Smooth muscle cell (in vitro differentiated cells): ENCODE measurements around the gene P2RY8. TPM values are rescaled to one million over a fixed set of nuclear protein-coding genes. Genes with fewer than 3 reads are reported as not detected.

ENCODE experiments used
- DNase-seq: peaks from one replicate; lab custom pipeline; 2025; ENCODE audit not compliant: unreplicated experiment; lab: John Stamatoyannopoulos, UW
- H2AFZ ChIP-seq: fragments of 200-600 bp; sonication (generic); 2 replicates; pipeline ENCODE4 v1.6.0; 2016; ENCODE audit warnings: antibody characterized with exemption, low read depth, mild to moderate bottlenecking
- H3F3A ChIP-seq: fragments of 200-600 bp; sonication (generic); 2 replicates; pipeline ENCODE4 v1.6.0; 2017; ENCODE audit warnings: antibody characterized with exemption, low read depth
- H3K27ac ChIP-seq: fragments of 200-600 bp; sonication (generic); 2 replicates; pipeline ENCODE4 v1.5.1; 2016; ENCODE audit warnings: low read depth, mild to moderate bottlenecking
- H3K27me3 ChIP-seq: fragments of 200-600 bp; sonication (generic); 2 replicates; pipeline ENCODE4 v1.6.1; 2016; ENCODE audit warnings: low read depth, mild to moderate bottlenecking
- H3K36me3 ChIP-seq: fragments of 200-600 bp; sonication (generic); 2 replicates; pipeline ENCODE4 v1.5.1; 2016; ENCODE audit warnings: low read depth
- H3K4me1 ChIP-seq: fragments of 200-600 bp; sonication (generic); 2 replicates; pipeline ENCODE4 v1.5.1; 2016; ENCODE audit warnings: low read depth
- H3K4me2 ChIP-seq: fragments of 200-600 bp; sonication (generic); 2 replicates; pipeline ENCODE4 v1.6.0; 2016; ENCODE audit warnings: mild to moderate bottlenecking
- H3K4me3 ChIP-seq: fragments of 200-600 bp; sonication (generic); 2 replicates; pipeline ENCODE4 v1.5.1; 2016; ENCODE audit warnings: mild to moderate bottlenecking
- H3K79me2 ChIP-seq: fragments of 200-600 bp; sonication (generic); 2 replicates; pipeline ENCODE4 v1.6.0; 2016; ENCODE audit warnings: low read depth, mild to moderate bottlenecking
- H3K9ac ChIP-seq: fragments of 200-600 bp; sonication (generic); 2 replicates; pipeline ENCODE4 v1.6.0; 2016; ENCODE audit warnings: low read depth
- H3K9me3 ChIP-seq: fragments of 200-600 bp; sonication (generic); replicated peaks from 2 replicates; pipeline ENCODE4 v1.5.1; 2016; ENCODE audit warnings: low read depth
- H4K20me1 ChIP-seq: fragments of 200-600 bp; sonication (generic); 2 replicates; pipeline ENCODE4 v1.6.0; 2016; ENCODE audit warnings: low read depth
- WGBS: methylation state at CpG from one replicate; pipeline ENCODE4 v1.1.7; 2016; ENCODE audit warnings: low lambda C conversion rate; 5-methylcytosine and 5-hydroxymethylcytosine counted together
- polyA plus RNA-seq: library from polyadenylated mRNA; unstranded; fragments of >200 nt; fragmentation: Nextera tagmentation; extraction: Ambion mirVana; gene quantifications from 2 replicates; pipeline ENCODE4 v1.2.1, GENCODE V29; 2016
- total RNA-seq: library from RNA; depleted of rRNA; stranded (reverse); fragments of >200 nt; gene quantifications from 2 replicates; pipeline ENCODE4 v1.2.3, GENCODE V29; 2014
- TF ChIP-seq, protein P1 (sequence below): fragments of 200-600 bp; sonication (generic); IDR thresholded peaks from 2 replicates; pipeline ENCODE4 v1.5.1; 2017; ENCODE audit warnings: borderline replicate concordance, mild to moderate bottlenecking, antibody characterized with exemption; ENCODE audit not compliant: insufficient read depth, poor library complexity, severe bottlenecking

The P2RY8 gene
- total and polyA plus RNA-seq, 2 experiments from 2014 or later: not detected

- Histone ChIP-seq H3K36me3 (no peaks in the 10 kb centered on the region), H3K9ac (no peak overlapping the region), H3K79me2 (no peaks in the 10 kb centered on the region), H3K4me1 (no peaks in the 10 kb centered on the region), H3K4me3 (no peak overlapping the region), H3F3A (no peaks in the 10 kb centered on the region), H2AFZ (no peak overlapping the region), H3K9me3 (no peaks in the 10 kb centered on the region), H4K20me1 (no peaks in the 10 kb centered on the region), H3K27me3 (no peaks in the 10 kb centered on the region), H3K27ac (no peak overlapping the region), H3K4me2 (no peak overlapping the region)
- TF ChIP-seq, protein P1, sequence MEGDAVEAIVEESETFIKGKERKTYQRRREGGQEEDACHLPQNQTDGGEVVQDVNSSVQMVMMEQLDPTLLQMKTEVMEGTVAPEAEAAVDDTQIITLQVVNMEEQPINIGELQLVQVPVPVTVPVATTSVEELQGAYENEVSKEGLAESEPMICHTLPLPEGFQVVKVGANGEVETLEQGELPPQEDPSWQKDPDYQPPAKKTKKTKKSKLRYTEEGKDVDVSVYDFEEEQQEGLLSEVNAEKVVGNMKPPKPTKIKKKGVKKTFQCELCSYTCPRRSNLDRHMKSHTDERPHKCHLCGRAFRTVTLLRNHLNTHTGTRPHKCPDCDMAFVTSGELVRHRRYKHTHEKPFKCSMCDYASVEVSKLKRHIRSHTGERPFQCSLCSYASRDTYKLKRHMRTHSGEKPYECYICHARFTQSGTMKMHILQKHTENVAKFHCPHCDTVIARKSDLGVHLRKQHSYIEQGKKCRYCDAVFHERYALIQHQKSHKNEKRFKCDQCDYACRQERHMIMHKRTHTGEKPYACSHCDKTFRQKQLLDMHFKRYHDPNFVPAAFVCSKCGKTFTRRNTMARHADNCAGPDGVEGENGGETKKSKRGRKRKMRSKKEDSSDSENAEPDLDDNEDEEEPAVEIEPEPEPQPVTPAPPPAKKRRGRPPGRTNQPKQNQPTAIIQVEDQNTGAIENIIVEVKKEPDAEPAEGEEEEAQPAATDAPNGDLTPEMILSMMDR: no peak
- no peak for DNase-seq
- WGBS: 91% methylated on average over 19 of the region's 19 CpGs
Observed at GRCh38 chrX:1554469-1555210, 17.7 kb upstream of the P2RY8 start.

DNA sequence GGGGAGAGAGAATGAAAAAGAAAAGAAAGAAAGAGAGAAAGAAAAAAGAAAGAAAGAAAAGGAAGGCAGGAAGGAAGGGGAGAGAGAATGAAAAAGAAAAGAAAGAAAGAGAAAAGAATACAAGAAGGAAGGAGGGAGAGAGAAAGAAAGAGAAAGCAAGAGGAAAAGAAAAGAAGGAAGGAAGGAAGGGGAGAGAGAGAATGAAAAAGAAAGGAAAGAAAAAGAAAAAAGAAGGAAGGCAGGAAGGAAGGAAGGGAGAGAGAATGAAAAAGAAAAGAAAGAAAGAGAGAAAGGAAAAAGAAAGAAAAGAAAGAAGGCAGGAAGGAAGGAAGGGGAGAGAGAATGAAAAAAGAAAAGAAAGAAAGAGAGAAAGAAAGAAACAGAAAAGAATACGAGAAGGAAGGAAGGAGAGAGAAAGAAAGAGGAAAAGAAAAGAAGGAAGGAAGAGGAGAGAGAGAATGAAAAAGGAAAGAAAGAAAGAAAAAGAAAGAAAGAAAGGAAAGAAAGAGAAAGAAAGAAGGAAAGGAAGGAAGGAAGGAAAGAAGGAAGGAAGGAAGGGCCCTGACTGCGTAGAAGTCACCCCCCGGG, 15.1 kb upstream of the P2RY8 start:
- no peaks in the 10 kb centered on the region for H4K20me1 ChIP-seq
- H3K4me1 ChIP-seq: no peaks in the 10 kb centered on the region
- H3K27me3 ChIP-seq: no peaks in the 10 kb centered on the region
- TF ChIP-seq, protein P1: no peak
- no peak overlapping the region for H3K4me3 ChIP-seq
- WGBS: 94% methylated on average over 3 of the region's 3 CpGs
- no peaks in the 10 kb centered on the region for H3F3A ChIP-seq
- H3K9me3 ChIP-seq: no peaks in the 10 kb centered on the region
- no peak overlapping the region for H3K9ac ChIP-seq
- H3K79me2 ChIP-seq: no peaks in the 10 kb centered on the region
- H3K36me3 ChIP-seq: no peaks in the 10 kb centered on the region
- no peak overlapping the region for H3K4me2 ChIP-seq
- H2AFZ ChIP-seq: no peak overlapping the region
- DNase-seq: no peak
- no peak overlapping the region for H3K27ac ChIP-seq

- Histone ChIP-seq H3K4me1 (no peaks in the 10 kb centered on the region), H3K27ac (no peak overlapping the region), H3K4me3 (no peak overlapping the region), H3K27me3 (no peaks in the 10 kb centered on the region), H3K9me3 (no peaks in the 10 kb centered on the region), H3K9ac (no peak overlapping the region), H3K79me2 (no peaks in the 10 kb centered on the region), H2AFZ (no peak overlapping the region), H3K4me2 (no peak overlapping the region), H3K36me3 (no peaks in the 10 kb centered on the region), H3F3A (no peaks in the 10 kb centered on the region), H4K20me1 (no peaks in the 10 kb centered on the region)
- TF ChIP-seq, protein P1: no peak
- no peak for DNase-seq
- 86% methylated on average over 18 of the region's 18 CpGs for WGBS
Observed at GRCh38 chrX:1546691-1547251, 9.8 kb upstream of the P2RY8 start.
